Right lobe of liver (tissue), 4 donors: Measurements from ENCODE around the gene AFAP1L1.

ENCODE experiments used
- POLR2A ChIP-seq: fragments of 450-650 bp; IDR thresholded peaks from one replicate; pipeline ENCODE4 v1.6.1; 2017; ENCODE audit warnings: antibody characterized with exemption, mild to moderate bottlenecking
- TF ChIP-seq, protein P1 (sequence below), 4 donors: fragments of 200-600 bp in 3 of 4; fragments of 450-650 bp in 1 of 4; IDR thresholded peaks; one replicate each; pipeline versions ENCODE4 v1.5.1 to v1.8.0; 2016 to 2022; ENCODE audit warnings: antibody characterized with exemption in 4 of 4, mild to moderate bottlenecking in 2 of 4
- donor health status: DM: no; HTN: no; CAD: no.
- donor health status: DM: no; HTN: no; CAD: no.
- donor health status: DM: no; HTN: yes; CAD: no.

DNA sequence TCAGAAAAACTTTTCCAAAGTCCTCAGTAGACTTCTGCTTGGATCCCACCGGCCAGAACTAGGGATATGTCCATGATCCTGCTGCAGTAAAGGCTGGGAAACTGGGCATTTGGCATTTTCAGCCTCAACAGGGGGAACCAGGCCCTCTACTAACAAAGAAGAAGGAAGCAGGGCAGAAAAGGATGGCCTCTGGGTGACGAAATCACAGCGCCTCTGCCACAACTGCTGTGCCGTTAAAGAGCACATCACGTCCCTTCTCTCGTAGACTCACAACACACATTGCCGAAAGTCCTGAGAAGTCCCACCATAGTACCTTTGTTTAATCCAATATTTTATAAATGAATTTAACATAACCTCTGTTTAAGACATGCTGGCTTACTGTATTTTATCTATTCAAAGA is 10.4 kb upstream of the AFAP1L1 start:
- no peak for TF ChIP-seq POLR2A
- TF ChIP-seq, protein P1, sequence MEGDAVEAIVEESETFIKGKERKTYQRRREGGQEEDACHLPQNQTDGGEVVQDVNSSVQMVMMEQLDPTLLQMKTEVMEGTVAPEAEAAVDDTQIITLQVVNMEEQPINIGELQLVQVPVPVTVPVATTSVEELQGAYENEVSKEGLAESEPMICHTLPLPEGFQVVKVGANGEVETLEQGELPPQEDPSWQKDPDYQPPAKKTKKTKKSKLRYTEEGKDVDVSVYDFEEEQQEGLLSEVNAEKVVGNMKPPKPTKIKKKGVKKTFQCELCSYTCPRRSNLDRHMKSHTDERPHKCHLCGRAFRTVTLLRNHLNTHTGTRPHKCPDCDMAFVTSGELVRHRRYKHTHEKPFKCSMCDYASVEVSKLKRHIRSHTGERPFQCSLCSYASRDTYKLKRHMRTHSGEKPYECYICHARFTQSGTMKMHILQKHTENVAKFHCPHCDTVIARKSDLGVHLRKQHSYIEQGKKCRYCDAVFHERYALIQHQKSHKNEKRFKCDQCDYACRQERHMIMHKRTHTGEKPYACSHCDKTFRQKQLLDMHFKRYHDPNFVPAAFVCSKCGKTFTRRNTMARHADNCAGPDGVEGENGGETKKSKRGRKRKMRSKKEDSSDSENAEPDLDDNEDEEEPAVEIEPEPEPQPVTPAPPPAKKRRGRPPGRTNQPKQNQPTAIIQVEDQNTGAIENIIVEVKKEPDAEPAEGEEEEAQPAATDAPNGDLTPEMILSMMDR (IDR thresholded peaks at IDR 0.05), result no peak
